ENCODE results near the gene PEX11G.

Gene PEX11G

DNA sequence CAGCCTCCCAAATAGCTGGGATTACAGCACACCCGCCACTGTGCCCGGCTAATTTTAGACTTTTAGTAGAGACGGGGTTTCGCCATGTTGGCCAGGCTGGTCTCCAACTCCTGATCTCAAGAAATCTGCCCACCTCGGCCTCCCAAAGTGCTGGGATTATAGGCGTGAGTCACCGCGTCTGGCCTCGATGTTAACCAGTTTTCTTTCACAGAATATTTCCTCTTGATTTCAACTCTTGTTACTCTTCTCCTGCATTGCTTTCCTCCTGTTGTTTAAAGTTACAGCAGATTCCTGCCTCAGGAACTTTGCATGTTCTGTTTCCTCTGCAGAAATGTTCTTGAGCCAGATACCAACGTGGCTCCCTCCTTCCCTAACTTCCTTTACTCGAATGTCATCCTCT, 3.7 kb upstream of the PEX11G start:
- DNase-seq, result no peak

DNA sequence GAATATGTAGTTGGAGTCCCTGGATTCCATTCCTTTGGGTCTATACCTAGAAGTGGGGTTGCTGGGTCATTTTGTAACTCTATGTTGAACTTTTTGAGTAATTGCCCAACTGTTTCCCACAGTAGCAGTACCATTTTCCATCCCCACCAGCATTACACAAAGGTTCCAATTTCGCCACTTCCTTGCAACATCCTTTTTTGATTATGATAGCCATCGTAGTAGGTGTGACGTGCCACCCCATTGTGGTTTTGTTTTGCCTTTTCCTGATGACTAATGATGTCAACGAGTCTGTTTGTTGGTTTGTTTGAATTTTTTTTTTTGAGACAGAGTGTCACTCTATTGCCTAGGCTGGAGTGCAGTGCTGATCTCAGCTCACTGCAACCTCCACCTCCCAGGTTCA, 3.3 kb upstream of the PEX11G start:
- DNase-seq, result peak; percentile 76

DNA sequence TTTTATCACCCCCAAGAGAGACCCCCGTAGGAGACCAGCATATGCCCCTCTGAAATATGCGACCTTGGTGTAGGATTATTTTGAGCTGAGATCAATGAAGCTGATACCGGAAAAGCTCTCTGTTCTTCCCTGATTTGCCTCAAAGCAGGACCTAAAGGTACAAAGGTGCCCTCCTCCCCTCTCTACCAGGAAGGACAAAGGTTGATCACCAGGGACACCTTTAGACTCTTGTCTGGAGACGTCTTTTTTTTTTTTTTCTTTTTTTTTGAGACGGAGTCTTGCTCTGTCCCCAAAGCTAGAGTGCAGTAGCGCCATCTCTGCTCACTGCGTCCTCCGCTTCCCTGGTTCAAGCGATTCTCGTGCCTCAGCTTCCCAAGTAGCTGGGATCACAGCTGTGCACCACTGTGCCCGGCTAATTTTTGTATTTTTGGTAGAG, 792 bp upstream of the PEX11G start:
- no peak for DNase-seq

DNA sequence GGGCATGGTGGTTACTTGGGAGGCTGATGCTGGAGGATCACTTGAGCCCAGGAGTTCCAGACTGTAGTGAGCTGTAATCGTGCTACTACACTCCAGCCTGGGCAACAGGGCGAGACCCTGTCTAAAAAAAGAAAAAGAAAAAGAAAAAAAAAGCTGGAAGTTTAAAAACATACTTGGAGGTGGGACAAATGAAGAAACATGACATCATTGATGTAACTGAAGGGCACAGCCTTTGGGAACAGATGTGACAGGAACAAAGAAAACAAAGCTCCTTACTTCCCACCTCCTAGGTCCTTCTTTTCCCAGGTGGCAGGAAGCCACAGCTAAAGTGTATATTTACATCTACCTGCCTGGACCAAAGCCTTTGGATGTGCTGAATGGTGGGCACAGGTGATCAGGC, 1.9 kb downstream of the PEX11G start:
- no peak for DNase-seq

DNA sequence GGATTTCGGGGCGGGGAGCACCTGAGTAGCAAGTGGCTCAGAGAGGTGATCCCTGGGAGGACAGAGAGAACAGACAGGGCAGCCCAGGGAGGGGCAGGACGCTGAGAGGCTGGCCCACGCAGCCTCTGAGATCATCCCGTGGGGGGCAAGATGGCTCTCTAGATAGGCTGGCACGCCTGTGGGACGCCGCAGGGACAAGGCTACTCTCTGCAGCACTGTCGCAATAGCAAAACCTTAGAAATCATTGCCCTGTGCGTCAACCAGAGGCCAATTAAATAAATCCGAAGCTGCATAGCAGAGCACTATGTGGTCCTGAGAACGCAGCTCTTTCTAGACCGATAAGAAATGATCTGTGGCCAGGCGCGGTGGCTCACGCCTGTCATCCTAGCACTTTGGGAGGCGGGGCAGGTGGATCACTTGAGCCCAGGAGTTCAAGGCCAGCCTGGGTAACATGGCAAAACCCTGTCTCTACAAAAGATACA, 5.1 kb downstream of the PEX11G start:
- peak; percentile 27 for DNase-seq

DNA sequence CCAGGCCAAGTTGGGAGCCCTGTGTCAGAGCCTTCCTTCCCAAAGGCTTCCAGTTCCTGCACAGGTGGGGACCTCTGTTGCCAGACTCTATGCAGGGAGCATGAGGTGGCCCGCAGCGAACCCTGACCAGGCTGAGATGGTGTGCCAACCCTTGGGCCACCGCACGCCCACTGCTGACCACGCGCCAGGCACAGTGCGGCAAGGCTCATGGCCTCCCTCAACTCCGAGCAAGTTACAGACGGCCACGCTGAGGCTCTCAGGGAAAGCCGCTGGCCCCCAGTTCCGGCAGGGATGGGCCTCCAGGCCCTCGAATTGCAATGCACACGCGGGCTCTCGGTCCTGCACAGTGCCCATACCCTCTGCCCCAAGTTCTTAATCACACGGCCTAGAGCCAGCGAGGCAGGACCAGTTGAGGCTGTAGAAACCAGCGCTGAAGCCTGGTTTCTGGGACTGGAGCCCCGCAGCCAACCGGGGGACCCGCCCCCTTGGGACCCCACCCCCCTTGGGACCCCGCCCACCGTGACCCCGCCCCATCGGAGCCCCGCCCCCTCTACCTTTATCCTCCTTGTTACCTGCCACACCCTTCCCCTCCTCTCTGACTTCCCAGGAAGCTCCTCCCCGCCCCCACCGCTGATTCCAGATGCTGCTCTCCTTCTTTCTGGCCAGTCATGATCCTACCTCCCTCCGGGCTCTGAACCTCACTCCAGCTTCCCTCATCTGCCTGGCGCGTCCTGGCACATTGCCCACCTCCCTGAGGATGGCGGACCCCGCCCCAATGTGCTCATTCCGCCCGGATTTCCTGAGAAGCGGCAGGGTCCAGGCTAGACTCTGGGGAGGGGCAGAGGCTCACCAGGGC, 6.0 kb downstream of the PEX11G start:
- no peak for DNase-seq

DNA sequence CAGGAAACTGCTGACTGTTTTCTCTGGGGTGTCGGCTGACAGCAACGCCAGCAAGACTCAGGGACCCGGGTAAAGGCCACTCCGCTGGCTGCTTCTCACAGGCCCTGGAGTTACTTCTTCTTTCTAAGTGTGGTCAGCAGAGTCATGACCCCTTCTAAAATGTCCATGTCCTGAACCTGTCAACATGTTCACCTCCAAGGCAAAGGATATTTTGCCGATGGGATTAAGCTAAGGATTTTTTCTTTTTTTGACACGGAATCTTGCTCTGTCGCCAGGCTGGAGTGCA, 7.9 kb downstream of the PEX11G start:
- no peak for DNase-seq

DNA sequence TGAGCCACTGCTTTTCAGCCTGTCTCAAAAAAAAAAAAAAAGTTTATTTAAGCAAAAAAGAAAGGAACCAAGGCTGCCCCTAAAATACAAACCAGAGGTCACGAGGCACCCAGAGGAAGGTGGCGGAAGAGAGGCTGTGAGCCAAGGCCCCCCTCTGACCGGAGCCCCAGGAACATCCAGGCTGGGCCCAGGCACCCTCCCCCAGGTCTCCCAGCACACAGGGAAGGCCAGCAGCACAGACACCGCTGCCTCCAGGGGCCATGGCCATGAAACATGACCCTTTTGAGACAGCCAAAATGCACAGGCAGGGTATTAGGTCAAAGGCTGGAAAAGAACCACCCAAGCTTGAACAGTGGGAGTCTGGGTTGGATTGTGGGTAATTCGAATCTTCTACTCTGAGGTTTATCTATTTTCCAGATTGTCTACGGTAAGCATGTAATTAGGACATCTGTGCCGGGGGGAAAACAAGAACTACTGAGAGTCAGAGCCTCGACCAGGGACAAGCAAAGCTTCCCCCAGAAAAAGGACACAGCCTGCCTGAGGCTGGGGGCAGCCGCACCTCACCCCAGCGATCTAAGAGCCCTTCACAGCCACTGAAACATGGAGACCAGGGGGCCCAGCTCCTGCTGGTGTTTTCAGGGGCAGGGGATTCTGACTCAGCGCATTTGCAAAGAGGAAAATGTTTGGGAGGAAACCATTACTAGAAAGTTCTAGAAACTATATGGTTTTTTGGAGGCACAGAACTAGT, 8.4 kb downstream of the PEX11G start:
- DNase-seq, result no peak

DNA sequence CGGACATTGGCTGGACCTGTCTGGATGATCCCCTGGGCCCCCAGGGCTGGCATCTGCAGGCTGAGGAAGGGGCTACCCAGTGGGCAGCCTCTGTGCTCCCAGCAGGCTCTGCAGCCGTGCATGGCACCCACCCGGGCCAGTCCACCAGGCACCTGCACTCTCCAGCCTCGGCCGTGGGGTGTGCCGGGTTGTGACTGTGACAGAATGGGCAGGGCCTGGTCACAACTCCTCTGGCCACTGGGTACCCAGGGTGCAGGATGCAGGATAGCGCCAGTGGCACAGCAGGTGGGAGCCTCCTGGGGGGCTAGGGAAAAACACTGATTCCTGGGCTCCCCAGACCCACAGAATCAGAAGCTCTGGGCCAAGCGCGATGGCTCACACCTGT, 10.0 kb downstream of the PEX11G start:
- no peak for DNase-seq

DNA sequence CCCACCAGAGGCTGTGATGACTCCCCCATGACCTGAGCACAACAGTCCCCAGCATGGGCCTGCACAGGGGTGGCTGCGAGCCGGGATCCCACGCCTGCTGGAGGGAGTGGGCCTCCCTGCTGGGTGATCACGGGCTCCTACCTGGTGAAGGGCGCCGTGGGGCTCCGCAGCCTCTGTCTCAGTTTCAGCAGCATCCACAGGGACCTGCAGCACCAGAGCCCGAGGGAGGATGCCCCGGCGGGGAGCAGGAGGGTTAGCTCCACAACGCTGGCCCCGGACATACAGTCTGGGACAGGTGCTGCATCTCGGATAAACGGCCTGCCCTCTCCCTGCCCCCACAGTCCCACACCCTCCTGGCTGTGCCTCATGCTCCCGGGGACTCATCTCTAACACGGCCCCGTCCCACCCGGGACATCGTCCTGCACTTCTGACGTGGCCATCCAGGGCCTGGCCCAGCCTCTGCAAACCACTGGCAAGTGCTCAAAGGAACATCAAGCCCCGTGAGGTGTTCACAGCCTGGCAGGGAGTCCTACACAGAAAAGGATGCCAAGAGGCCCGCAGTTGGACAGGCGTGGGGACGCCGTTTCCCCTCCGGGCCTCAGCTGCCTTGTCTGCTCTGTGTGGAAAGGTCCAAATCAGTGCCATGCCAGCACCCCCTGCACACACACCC, 10.5 kb downstream of the PEX11G start:
- DNase-seq, result no peak

DNA sequence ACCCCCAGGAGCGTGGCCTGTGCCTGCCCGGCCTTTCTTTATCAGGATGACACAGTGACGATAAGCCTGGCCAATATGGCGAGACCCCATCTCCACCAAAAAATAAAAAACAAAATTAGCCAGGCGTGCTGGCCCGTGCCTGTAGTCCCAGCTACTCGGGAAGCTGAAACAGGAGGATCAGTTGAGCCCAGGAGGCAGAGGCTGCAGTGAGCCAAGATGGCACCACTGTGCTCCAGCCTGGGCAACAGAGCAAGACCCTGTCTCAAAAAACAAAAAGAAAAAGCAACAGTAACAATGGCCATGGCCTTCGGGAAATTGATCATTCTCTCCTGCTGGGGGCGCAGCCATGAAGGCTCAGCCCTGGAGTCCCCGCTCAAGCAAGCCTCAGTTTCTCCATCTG, 11.1 kb downstream of the PEX11G start:
- no peak for DNase-seq

DNA sequence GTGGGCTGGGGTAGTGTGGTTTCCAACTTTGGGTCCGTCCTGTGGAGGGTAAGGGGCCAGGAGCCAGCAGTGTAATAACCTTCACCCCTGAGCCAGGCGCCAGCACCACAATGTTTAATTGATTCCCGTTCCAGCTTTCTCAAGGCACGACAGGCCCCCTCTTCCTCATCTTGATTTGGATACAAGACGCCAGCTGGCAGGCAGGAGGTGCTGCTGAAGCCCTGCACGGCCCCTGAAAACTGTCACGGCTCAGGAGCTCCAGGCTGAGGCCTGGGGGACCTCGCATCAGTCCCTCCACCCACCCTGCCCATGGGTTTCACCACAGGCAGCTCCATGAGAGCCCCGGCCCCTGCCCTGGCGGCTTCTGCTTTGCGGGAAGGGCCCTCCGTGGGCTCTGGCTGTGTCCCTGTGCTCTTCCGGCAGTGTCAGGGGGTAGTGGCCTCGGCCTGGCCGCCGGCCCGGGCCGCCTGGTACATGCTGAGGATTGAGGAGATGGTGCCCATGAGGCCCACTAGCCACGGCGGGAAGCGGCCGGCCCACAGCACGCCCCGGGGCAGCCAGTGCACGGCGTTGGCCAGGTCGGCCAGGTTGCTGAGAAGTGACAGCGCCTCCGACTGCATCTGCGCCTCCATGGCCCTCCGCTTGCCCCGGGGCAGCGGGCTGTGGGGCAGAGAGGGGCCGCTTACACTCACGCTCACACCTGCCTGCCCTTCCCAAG, 11.9 kb downstream of the PEX11G start:
- no peak for DNase-seq

DNA sequence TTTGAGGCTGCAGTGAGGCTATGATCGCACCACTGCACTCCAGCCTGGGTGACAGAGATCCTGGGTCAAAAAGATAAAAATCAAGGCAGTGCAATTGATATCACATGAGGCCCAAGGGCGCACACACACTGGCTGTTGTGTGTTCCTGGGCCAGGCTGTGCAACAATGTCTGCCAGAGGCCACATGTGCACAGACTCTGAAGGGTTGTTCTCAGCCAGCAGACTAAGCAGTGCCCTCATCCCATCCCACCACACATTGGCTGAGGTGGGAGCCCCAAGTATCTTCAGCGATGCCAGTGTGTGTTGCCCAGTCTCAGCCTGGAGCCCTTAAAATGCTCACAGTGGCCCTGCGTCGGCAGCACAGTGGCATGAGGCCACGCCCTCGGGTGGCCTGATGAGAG, 12.6 kb downstream of the PEX11G start:
- DNase-seq, result no peak

DNA sequence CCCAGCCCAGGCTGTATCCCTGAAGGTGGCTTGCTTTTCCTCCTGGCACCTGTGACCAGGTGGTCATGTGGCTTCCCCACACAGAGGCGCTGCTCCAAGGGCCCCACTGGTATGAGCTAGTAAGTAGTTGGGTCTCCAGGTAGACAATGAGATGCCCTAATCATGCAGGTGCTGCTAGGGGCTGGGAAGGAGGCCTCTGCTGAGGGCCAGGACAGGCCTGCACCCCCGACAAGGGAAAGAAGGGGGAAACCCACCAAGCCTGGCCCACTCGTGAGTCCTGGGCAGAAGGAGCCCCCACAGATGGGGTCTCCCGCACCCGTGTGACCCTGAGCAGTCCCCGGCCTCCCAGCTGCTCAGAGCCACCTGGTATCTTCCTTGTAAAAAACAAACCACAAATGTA, 13.2 kb downstream of the PEX11G start:
- no peak for DNase-seq

DNA sequence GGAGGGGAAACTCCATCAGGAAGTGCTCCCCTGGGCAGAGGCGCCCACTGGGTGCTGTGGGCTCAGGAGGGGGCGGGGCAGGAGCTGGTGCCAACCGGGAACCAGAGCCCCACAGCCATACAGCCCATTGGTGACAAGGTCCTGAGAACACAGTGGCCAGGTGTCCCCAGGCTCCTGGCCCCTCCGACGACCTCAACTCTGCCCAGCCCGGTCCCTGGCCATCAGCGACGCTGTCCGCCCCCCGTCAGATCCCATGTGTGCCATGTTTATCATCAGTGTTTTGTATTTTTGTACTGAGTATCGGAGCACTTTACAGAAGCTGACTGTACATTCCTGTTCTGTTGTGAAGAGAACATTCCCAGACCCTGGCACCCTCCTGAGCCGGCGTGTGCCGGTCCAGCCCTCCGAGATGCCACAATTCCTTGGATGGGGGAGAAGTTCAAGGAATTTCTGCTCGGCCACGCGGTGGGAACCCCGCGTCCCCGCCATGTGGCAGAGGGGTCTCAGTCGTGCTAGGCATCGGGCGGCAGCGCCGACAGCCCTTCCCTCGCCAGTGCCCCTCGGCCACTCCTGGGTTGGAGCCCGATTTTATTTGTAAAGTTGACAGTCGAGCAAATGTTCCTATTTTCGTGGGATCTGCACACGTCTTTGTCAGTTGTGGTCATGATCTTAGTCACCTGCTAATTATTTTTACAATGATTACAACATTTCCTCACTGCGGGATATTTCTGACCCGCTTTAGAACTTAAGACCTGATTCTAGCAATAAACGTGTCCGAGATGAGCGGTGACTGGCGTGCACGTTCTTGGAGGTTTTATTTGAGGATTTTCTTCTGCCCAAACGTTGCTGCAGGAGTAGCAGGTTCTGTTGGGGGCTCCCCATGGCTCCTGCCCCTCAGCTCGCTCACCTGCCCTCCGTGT, 16.9 kb downstream of the PEX11G start:
- DNase-seq, result no peak

DNA sequence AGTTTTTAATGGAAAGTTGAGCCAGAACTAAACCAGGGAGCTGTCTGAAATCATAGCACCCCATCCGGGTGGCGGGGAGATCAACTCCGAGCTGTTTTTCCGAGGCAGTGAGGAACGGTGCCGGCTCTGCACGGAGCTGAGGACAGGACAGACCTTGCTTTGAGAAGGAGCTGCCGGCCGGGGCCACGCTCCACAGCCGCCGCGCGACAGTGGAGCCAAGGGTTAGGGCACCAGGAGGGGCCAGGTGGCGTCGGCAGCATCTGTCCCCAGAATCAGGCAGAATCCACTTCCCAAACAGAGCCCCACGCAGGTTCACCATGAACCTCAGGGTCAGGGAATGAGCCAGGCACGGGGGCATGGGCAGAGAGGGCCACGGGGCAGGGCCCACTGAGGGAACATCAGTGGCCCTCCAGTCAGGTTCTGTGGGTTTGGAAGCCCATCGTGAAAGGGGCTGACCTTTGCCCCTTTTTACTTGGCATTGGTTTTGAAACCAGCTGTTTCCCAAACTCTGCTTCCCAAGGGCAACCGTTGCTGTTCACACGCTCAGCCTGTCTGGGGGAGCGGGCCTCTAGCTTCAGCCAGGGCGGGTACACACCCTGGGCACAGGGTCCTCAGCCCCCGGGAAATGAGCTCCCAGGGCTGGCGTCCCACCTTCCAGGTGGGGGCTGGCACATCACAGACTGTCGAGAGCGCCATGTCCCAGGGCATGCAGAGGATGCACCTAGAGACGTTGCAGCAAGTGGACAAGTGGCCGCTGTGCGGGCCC, 18.1 kb downstream of the PEX11G start:
- DNase-seq, result no peak

DNA sequence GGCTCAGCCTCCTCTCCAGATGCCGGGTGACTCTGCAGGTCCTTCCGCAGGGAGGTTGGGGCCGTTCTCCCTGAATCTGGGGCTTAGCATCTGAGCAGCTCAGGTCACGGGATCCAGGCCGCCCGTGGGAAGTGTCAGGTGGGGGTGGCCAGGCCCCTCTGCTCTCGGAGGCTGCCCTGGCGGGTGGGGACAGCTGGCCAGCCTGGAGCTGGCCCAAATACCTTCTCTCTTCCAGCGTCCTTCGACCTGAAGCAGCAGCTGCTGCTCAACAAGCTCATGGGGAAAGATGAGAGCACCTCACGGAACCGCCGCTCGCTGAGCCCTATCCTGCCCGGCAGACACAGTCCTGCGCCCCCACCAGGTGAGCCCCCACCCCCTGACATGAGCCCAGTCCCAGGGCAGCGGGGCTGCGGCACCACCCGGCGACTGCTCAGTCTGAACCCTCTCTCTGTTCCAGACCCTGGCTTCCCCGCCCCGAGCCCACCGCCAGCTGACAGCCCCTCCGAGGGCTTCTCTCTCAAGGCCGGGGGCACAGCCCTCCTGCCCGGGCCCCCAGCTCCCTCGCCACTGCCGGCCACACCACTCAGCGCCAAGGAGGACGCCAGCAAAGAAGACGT, 19.1 kb downstream of the PEX11G start:
- DNase-seq, result no peak

DNA sequence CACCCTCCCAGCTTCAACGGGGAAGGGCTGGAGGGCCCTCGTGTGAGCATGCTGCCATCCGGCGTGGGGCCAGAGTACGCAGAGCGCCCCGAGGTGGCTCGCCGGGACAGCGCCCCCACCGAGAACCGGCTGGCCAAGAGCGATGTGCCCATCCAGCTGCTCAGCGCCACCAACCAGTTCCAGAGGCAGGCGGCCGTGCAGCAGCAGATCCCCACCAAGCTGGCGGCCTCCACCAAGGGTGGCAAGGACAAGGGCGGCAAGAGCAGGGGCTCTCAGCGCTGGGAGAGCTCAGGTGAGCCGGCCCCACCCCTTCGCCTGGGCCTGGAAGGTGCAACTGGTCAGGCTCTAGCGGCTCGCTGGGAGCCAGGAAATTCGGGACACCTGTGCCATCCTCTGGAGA, 20.0 kb downstream of the PEX11G start:
- no peak for DNase-seq

DNA sequence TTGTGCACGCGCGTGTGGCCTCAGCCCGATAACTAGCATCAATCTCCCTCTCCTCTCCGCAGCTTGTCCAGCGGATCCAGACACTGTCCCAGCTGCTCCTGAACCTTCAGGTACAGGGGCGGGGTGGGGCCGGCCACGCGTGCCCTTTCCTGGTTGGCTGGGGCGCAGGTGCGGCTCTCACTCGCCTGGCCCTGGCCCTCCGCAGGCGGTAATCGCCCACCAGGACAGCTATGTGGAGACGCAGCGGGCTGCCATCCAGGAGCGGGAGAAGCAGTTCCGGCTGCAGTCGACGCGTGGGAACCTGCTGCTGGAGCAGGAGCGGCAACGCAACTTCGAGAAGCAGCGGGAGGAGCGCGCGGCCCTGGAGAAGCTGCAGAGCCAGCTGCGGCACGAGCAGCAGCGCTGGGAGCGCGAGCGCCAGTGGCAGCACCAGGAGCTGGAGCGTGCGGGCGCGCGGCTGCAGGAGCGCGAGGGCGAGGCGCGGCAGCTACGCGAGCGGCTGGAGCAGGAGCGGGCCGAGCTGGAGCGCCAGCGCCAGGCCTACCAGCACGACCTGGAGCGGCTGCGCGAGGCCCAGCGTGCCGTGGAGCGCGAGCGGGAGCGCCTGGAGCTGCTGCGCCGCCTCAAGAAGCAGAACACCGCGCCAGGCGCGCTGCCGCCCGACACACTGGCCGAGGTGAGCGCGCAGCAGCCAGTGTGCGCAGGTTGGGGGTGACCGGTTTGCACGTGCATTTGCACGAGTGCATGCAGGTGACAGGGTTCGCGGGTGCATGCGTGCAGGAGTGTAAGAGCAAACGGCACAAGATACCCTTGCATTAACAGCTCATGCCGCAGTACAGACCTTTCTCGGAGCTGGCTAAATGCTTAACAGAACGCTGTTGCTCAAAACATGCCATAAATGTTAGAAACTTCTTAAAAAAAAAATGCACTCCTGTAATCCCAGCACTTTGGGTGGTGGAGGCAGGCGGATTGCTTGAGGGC, 21.5 kb downstream of the PEX11G start:
- no peak for DNase-seq

DNA sequence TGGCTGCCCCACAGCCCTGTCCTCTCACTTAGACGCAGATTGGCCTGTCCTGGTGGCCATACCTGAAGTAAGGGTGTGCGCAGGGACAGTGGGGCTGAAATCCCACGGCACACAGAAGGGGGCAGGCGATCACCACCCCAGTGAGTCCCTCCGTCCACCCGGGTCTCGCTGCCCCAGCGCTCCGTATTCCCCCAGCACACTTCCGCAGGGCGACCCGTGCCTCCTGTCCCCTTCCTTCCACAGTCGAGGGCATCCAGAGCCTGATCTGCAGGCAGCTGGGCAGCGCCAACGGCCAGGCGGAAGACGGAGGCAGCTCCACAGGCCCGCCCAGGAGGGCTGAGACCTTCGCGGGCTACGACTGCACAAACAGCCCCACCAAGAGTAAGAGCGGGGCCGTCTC, 25.3 kb downstream of the PEX11G start:
- DNase-seq, result no peak
